GM18526 (cell line): ENCODE data around the gene NKD2.

ENCODE experiments used
- POLR2A ChIP-seq: IDR thresholded peaks from 3 replicates; pipeline ENCODE4 v1.6.1; 2011; ENCODE audit not compliant: insufficient read length; ENCODE audit errors: extremely low read depth

NKD2 gene

GRCh38 chr5:989961-990530 is 18.6 kb upstream of the NKD2 start:
- no peak for TF ChIP-seq POLR2A

- TF ChIP-seq POLR2A = no peak
Measured at GRCh38 chr5:991472-992267, 16.9 kb upstream of the NKD2 start.

GRCh38 chr5:994272-994607 is 14.4 kb upstream of the NKD2 start:
- no peak for TF ChIP-seq POLR2A

- TF ChIP-seq POLR2A = no peak
Measured at GRCh38 chr5:994821-995220, 13.8 kb upstream of the NKD2 start.

GRCh38 chr5:995318-995717 is 13.3 kb upstream of the NKD2 start:
- TF ChIP-seq POLR2A = no peak

- no peak for TF ChIP-seq POLR2A
Measured at GRCh38 chr5:997001-997474, 11.6 kb upstream of the NKD2 start.

GRCh38 chr5:997711-998110 is 10.9 kb upstream of the NKD2 start:
- no peak for TF ChIP-seq POLR2A

- TF ChIP-seq POLR2A = no peak
Measured at GRCh38 chr5:998246-999031, 10.2 kb upstream of the NKD2 start.

- no peak for TF ChIP-seq POLR2A
Measured at GRCh38 chr5:999032-999501, 9.5 kb upstream of the NKD2 start.

- TF ChIP-seq POLR2A = no peak
Measured at GRCh38 chr5:999724-1000123, 8.9 kb upstream of the NKD2 start.

- TF ChIP-seq POLR2A = no peak
Measured at GRCh38 chr5:1000329-1000728, 8.3 kb upstream of the NKD2 start.

GRCh38 chr5:1001406-1002270 is 7.0 kb upstream of the NKD2 start:
- TF ChIP-seq POLR2A = no peak

GRCh38 chr5:1002271-1002546 is 6.4 kb upstream of the NKD2 start:
- TF ChIP-seq POLR2A = no peak

- TF ChIP-seq POLR2A = no peak
Measured at GRCh38 chr5:1002836-1003235, 5.8 kb upstream of the NKD2 start.

GRCh38 chr5:1003296-1003937 is 5.2 kb upstream of the NKD2 start:
- no peak for TF ChIP-seq POLR2A
